ENCODE data around the gene MACF1.

Gene MACF1

GRCh38 chr1:39293375-39294070, 89.0 kb downstream of the MACF1 start:
- no peak overlapping the region for H3K4me3 ChIP-seq (ENCODE audit: low read depth, low read length)
- no peak for DNase-seq (ENCODE audit: low read depth)
- TF ChIP-seq POLR2A (IDR thresholded peaks at IDR 0.05; ENCODE audit: extremely low read depth, insufficient read length) (no peak), MYC (IDR thresholded peaks at IDR 0.05; ENCODE audit: low read depth, low read length) (no peak), CTCF (IDR thresholded peaks at IDR 0.05; ENCODE audit: low read depth, low read length) (no peak), MAX (IDR thresholded peaks at IDR 0.05; ENCODE audit: low read depth, low read length) (no peak)

- H3K4me3 ChIP-seq (ENCODE audit: low read depth, low read length) = no peak overlapping the region
- no peak for TF ChIP-seq MYC (IDR thresholded peaks at IDR 0.05; ENCODE audit: low read depth, low read length)
- TF ChIP-seq CTCF (IDR thresholded peaks at IDR 0.05; ENCODE audit: low read depth, low read length) = no peak
- TF ChIP-seq MAX (IDR thresholded peaks at IDR 0.05; ENCODE audit: low read depth, low read length) = no peak
- TF ChIP-seq POLR2A (IDR thresholded peaks at IDR 0.05; ENCODE audit: extremely low read depth, insufficient read length) = no peak
- no peak for DNase-seq (ENCODE audit: low read depth)
These were observed 90.0 kb downstream of the MACF1 start for GRCh38 chr1:39294531-39294930.

GRCh38 chr1:39295901-39296300, 91.4 kb downstream of the MACF1 start:
- DNase-seq (ENCODE audit: low read depth) = no peak
- TF ChIP-seq CTCF (IDR thresholded peaks at IDR 0.05; ENCODE audit: low read depth, low read length) = no peak
- no peak for TF ChIP-seq MAX (IDR thresholded peaks at IDR 0.05; ENCODE audit: low read depth, low read length)
- no peak for TF ChIP-seq POLR2A (IDR thresholded peaks at IDR 0.05; ENCODE audit: extremely low read depth, insufficient read length)
- no peak for TF ChIP-seq MYC (IDR thresholded peaks at IDR 0.05; ENCODE audit: low read depth, low read length)
- no peak overlapping the region for H3K4me3 ChIP-seq (ENCODE audit: low read depth, low read length)

GRCh38 chr1:39297551-39297950, 93.1 kb downstream of the MACF1 start:
- DNase-seq (ENCODE audit: low read depth) = no peak
- TF ChIP-seq MYC (IDR thresholded peaks at IDR 0.05; ENCODE audit: low read depth, low read length) (no peak), POLR2A (IDR thresholded peaks at IDR 0.05; ENCODE audit: extremely low read depth, insufficient read length) (no peak), MAX (IDR thresholded peaks at IDR 0.05; ENCODE audit: low read depth, low read length) (no peak), CTCF (IDR thresholded peaks at IDR 0.05; ENCODE audit: low read depth, low read length) (no peak)
- H3K4me3 ChIP-seq (ENCODE audit: low read depth, low read length) = no peak overlapping the region

- H3K4me3 ChIP-seq (ENCODE audit: low read depth, low read length) = no peak overlapping the region
- DNase-seq (ENCODE audit: low read depth) = no peak
- TF ChIP-seq MYC (IDR thresholded peaks at IDR 0.05; ENCODE audit: low read depth, low read length) (no peak), MAX (IDR thresholded peaks at IDR 0.05; ENCODE audit: low read depth, low read length) (no peak), CTCF (IDR thresholded peaks at IDR 0.05; ENCODE audit: low read depth, low read length) (no peak), POLR2A (IDR thresholded peaks at IDR 0.05; ENCODE audit: extremely low read depth, insufficient read length) (no peak)
These were observed 97.1 kb downstream of the MACF1 start for GRCh38 chr1:39301606-39302005.

All from NB4 (cell line).